GM20431 (cell line): ENCODE results near the gene SH2D4B.

Experiments used
- in situ Hi-C: fragments of 300-500 bp; cut with MseI, MboI; formaldehyde crosslinking; loops from one replicate; pipeline ENCODE4 v1.15.0; 2020; ENCODE audit warnings: low sequenced_read_pairs; ENCODE audit not compliant: unreplicated experiment

The SH2D4B gene

DNA sequence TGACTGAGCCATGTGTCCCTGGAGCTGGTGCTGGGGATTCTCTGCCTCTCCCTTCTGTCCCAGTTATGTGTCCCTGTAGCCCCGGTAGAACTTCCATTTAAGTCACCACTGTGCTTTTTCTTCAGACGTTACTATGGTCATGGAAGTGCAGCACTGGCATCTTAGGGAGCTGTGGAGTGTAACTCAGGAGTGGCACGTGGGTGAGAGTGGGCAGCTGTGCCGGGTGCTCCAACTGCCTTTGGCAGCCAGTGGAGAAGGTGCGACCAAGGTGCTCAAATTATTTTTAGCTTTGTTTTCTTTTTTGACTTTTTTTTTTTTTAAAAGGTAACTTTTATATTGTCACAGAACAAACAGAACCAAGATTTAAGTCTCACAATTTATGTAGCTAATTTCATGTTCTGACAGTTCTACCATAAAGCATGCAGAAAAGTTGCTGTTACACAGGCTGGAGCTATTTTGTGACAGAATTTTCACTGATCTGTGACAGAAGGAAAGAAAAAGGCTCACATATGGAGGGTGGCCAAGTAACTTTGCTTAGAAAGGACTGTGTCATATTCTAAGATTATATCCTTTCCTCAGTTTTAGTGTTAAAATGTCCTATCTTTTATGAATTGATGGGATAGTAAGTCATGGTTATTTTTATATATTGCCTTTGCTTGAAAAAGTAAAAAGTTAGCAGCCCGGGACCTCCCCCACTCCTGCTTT, 73.9 kb downstream of the SH2D4B start:
- in situ Hi-C loops, result no loop called here

DNA sequence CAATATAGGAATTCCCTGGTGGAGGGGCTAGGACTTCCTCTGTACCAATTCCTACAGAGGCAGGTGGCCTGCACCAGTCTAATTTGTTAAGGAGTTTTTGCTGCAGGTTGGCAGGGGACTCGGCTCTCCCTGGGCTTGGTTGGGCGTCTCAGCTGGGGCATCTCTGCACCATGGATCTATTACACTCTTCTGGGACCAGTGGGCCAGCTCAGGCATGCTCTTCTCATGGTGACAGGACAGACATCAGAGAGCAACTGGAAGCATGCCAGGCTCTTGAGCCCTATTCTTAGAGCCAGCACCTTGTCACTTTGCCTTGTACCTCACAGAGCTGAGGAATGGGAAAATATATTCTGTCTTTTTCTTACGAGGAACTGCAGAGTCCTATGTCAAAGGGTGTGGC, 74.6 kb downstream of the SH2D4B start:
- in situ Hi-C loops, result no loop called here

- in situ Hi-C loops, result no loop called here
These were observed 75.9 kb downstream of the SH2D4B start for GRCh38 chr10:80613466-80614170.

- in situ Hi-C loops, result no loop called here
These were observed 77.1 kb downstream of the SH2D4B start for GRCh38 chr10:80614576-80615416.

DNA sequence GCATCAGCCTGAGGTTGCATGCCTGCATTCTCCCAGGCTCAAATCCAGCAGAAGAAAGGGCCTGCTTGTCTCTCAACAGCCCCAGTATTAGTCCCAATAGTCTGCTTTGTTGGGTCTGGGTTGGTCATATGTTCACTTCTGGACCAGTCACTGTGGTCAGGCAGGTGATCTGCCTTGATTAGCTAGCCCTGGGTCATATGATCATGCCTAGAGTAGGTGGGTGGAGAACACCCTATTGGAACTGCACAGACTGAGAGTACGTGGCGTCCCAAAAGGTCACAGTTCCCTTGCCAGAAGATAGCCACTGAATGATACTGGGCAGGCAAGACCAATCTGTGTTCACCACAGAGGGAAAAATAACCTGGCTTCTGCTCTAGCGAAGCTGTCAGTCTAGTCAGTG, 80.1 kb downstream of the SH2D4B start:
- in situ Hi-C loops, result no loop called here

DNA sequence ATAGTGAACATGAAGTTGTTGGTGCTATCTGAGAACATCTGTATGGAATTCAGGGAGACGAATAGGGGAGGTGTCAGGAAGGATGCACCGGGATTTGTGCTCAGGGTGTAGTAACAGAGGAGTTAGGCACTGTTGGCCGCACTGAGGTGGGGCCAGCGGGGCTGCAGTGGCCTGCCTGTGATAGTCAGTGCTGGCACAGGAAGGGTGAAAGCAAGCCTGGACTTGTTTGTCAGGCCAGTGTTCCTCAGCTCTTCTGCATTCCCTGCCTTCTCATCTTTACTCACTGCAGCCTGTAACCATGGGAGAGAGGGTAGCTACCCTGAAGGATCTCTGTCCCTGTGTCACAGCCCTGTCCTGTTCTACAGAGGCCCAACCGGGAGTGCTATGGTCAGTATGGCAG, 81.3 kb downstream of the SH2D4B start:
- in situ Hi-C loops, result no loop called here

GRCh38 chr10:80622153-80622552, 84.5 kb downstream of the SH2D4B start:
- in situ Hi-C loops, result no loop called here

GRCh38 chr10:80630324-80630723, 92.6 kb downstream of the SH2D4B start:
- in situ Hi-C loops, result no loop called here

- in situ Hi-C loops, result no loop called here
These were observed 95.0 kb downstream of the SH2D4B start for GRCh38 chr10:80632742-80633141.

DNA sequence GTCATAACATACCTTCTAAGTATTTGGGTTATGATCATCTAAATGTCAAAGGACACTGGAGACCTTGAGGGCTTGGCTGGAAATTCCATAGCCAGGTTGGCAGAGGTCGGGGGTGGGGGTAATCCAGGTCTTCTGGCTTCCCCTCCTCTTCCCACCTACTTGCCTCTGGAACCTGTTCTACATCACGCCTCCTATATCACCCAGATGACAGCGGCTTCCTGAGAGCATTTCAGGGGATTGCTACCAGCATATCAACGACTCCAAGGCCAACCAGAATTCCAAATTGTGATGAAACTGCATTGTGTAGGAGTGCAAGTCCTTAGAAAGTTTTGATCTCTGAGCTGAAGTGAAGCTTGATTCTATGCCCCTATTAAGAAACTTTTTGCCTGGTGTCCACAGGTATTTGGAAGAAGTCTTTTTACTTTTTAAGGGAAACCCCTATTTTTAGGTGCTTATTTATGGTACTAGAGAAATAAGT, 95.7 kb downstream of the SH2D4B start:
- in situ Hi-C loops, result no loop called here

GRCh38 chr10:80633910-80634309, 96.2 kb downstream of the SH2D4B start:
- in situ Hi-C loops, result no loop called here

- in situ Hi-C loops, result no loop called here
These were observed 105.0 kb downstream of the SH2D4B start for GRCh38 chr10:80642661-80643060.

DNA sequence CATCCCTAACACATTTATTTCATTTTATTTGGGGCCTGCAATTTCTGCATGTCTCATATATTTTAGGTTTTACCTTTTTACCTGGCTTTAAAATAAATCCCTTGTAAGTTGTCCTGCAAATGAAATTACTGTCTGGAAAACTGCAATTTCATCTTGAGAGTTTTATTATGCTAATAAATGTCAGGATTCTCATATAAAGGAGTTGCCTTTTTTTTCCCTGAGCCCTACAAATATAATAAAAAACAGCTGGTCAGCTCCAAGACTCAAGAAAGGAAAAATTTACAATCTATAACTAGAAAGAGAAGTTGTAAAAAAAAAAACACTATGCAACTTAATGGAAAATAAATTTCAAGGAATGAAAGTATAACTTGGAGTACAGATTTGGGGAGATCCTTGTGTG, 108.7 kb downstream of the SH2D4B start:
- in situ Hi-C loops, result no loop called here

DNA sequence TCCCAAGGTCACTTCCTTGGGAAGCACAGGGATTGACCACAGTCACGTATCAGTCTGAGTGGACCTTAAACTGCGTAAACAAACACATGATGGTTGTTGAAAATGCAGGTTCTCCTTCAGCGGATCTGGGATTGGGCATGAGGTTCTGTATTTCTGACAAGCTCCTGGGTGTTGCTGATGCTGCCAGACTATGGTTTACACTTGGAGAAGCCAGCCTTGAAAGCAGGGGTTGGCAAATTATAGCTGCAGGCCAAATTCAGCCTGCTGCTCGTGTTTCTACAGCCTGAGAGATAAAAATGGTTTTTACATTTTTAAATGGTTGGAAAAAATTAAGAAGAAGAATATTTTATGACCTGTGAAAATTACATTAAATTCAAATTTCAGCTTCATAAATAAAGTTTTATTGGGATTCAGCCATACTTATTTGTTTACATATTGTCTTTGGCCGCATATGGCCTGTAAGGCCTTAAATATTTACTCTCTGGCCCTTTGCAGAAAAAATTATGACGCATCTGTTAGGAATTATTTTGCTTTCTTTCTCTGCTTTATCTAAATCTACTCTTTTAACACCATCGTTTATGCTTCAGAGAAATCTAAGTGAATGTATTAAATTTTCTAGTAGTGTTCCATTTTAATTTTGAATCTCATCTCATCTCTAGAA, 109.6 kb downstream of the SH2D4B start:
- in situ Hi-C loops, result no loop called here

DNA sequence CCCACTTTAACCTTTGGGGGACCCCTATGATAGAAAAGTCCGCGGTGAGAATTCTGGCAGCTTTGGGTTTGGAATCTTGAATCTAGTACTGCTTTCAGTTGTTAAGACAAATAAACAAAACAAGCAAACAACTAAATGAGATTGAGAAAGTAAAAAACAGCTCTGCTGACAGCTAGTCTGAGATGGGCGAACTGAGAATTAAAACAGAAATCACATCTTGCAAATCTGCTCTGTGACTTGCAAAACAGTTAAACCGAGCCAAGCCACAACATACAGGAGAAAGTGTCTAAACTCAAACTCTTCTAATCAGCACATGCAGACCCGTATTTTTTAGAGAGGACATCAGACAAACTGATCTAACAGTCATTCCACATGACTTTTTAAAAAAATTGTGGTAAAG, 110.4 kb downstream of the SH2D4B start:
- in situ Hi-C loops, result no loop called here

- in situ Hi-C loops, result no loop called here
These were observed 111.5 kb downstream of the SH2D4B start for GRCh38 chr10:80649183-80649582.

GRCh38 chr10:80655898-80656297, 118.2 kb downstream of the SH2D4B start:
- in situ Hi-C loops, result no loop called here

DNA sequence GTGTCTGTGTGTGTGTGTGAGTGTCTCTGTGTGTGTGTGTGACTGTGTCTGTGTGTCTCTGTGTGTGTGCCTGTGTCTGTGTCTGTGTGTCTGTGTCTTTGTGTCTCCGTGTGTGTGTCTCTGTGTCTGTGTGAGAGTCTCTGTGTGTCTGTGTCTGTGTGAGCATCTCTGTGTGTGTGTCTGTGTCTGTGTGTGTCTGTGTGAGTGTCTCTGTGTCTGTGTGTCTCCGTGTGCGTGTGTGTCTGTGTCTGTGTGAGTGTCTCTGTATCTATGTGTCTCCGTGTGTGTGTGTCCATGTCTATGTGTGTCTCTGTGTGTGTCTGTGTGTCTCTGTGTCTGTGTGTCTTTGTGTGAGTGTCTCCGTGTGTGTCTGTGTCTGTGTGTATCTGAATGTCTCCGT, 120.4 kb downstream of the SH2D4B start:
- in situ Hi-C loops, result no loop called here

DNA sequence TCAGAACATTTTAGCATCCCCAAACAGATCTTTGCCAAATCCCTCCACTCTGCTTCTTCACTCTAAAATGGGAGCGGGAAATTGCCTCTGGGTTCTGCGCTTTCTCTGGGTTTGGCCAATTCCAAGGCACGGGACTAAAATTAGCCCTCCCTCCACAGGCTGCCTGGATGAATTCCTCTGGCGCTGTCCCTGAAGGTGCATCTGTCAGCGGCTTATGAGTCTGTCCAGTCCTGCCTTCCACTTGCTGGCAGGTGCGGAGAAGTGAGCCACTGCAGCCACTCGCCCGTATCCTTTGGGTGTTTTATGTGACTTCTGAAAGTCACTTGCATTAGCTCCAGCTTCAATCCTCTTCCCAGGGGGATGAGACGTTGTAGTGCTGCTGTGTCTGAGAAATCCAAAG, 121.6 kb downstream of the SH2D4B start:
- in situ Hi-C loops, result no loop called here

- in situ Hi-C loops, result no loop called here
These were observed 122.6 kb downstream of the SH2D4B start for GRCh38 chr10:80660266-80660665.
